ENCODE measurements around the gene SLC9A2.

SLC9A2 gene

GRCh38 chr2:102636283-102636907, 17.0 kb downstream of the SLC9A2 start:
- Histone ChIP-seq H3K9me3 (ENCODE audit: control insufficient read depth, insufficient read depth, low read length) (no peaks in the 10 kb centered on the region), H3K9ac (ENCODE audit: low read depth, low read length) (no peak overlapping the region), H3K4me1 (ENCODE audit: insufficient read depth, low read length) (peaks cover 5% of the 10 kb centered on the region; the same call in 1 of the 2 replicates), H3K36me3 (ENCODE audit: insufficient read depth, low read length) (no peaks in the 10 kb centered on the region)

- Histone ChIP-seq H3K4me1 (ENCODE audit: insufficient read depth, low read length) (peaks cover 5% of the 10 kb centered on the region; the same call in 1 of the 2 replicates), H3K9ac (ENCODE audit: low read depth, low read length) (no peak overlapping the region), H3K9me3 (ENCODE audit: control insufficient read depth, insufficient read depth, low read length) (no peaks in the 10 kb centered on the region), H3K36me3 (ENCODE audit: insufficient read depth, low read length) (no peaks in the 10 kb centered on the region)
Measured at GRCh38 chr2:102637358-102637757, 18.0 kb downstream of the SLC9A2 start.

- H3K36me3 ChIP-seq (ENCODE audit: insufficient read depth, low read length), result no peaks in the 10 kb centered on the region
- H3K9ac ChIP-seq (ENCODE audit: low read depth, low read length), result no peak overlapping the region
- no peaks in the 10 kb centered on the region for H3K4me1 ChIP-seq (ENCODE audit: insufficient read depth, low read length)
- H3K9me3 ChIP-seq (ENCODE audit: control insufficient read depth, insufficient read depth, low read length), result no peaks in the 10 kb centered on the region
Measured at GRCh38 chr2:102639429-102639828, 20.1 kb downstream of the SLC9A2 start.

- peaks cover under 1% of the 10 kb centered on the region; the same call in 1 of the 2 replicates for H3K4me1 ChIP-seq (ENCODE audit: insufficient read depth, low read length)
- no peaks in the 10 kb centered on the region for H3K36me3 ChIP-seq (ENCODE audit: insufficient read depth, low read length)
- no peaks in the 10 kb centered on the region for H3K9me3 ChIP-seq (ENCODE audit: control insufficient read depth, insufficient read depth, low read length)
- no peak overlapping the region for H3K9ac ChIP-seq (ENCODE audit: low read depth, low read length)
Measured at GRCh38 chr2:102652126-102652525, 32.8 kb downstream of the SLC9A2 start.

- Histone ChIP-seq H3K36me3 (ENCODE audit: insufficient read depth, low read length) (no peaks in the 10 kb centered on the region), H3K9me3 (ENCODE audit: control insufficient read depth, insufficient read depth, low read length) (no peaks in the 10 kb centered on the region), H3K9ac (ENCODE audit: low read depth, low read length) (no peak overlapping the region), H3K4me1 (ENCODE audit: insufficient read depth, low read length) (peaks cover 7% of the 10 kb centered on the region; the same call in 1 of the 2 replicates)
Measured at GRCh38 chr2:102657770-102658169, 38.4 kb downstream of the SLC9A2 start.

GRCh38 chr2:102660070-102660469, 40.7 kb downstream of the SLC9A2 start:
- Histone ChIP-seq H3K4me1 (ENCODE audit: insufficient read depth, low read length) (peaks cover 7% of the 10 kb centered on the region; the same call in 1 of the 2 replicates), H3K36me3 (ENCODE audit: insufficient read depth, low read length) (no peaks in the 10 kb centered on the region), H3K9me3 (ENCODE audit: control insufficient read depth, insufficient read depth, low read length) (no peaks in the 10 kb centered on the region), H3K9ac (ENCODE audit: low read depth, low read length) (no peak overlapping the region)

GRCh38 chr2:102660574-102660973, 41.2 kb downstream of the SLC9A2 start:
- Histone ChIP-seq H3K36me3 (ENCODE audit: insufficient read depth, low read length) (no peaks in the 10 kb centered on the region), H3K4me1 (ENCODE audit: insufficient read depth, low read length) (peaks cover 7% of the 10 kb centered on the region; the same call in 1 of the 2 replicates), H3K9me3 (ENCODE audit: control insufficient read depth, insufficient read depth, low read length) (no peaks in the 10 kb centered on the region), H3K9ac (ENCODE audit: low read depth, low read length) (no peak overlapping the region)

- Histone ChIP-seq H3K9me3 (ENCODE audit: control insufficient read depth, insufficient read depth, low read length) (no peaks in the 10 kb centered on the region), H3K4me1 (ENCODE audit: insufficient read depth, low read length) (peaks cover 7% of the 10 kb centered on the region; the same call in 1 of the 2 replicates), H3K9ac (ENCODE audit: low read depth, low read length) (no peak overlapping the region), H3K36me3 (ENCODE audit: insufficient read depth, low read length) (no peaks in the 10 kb centered on the region)
Measured at GRCh38 chr2:102661846-102662245, 42.5 kb downstream of the SLC9A2 start.

GRCh38 chr2:102662833-102663232, 43.5 kb downstream of the SLC9A2 start:
- Histone ChIP-seq H3K9me3 (ENCODE audit: control insufficient read depth, insufficient read depth, low read length) (no peaks in the 10 kb centered on the region), H3K36me3 (ENCODE audit: insufficient read depth, low read length) (no peaks in the 10 kb centered on the region), H3K4me1 (ENCODE audit: insufficient read depth, low read length) (no peaks in the 10 kb centered on the region), H3K9ac (ENCODE audit: low read depth, low read length) (no peak overlapping the region)

- no peak overlapping the region for H3K9ac ChIP-seq (ENCODE audit: low read depth, low read length)
- H3K4me1 ChIP-seq (ENCODE audit: insufficient read depth, low read length), result no peaks in the 10 kb centered on the region
- H3K36me3 ChIP-seq (ENCODE audit: insufficient read depth, low read length), result no peaks in the 10 kb centered on the region
- no peaks in the 10 kb centered on the region for H3K9me3 ChIP-seq (ENCODE audit: control insufficient read depth, insufficient read depth, low read length)
Measured at GRCh38 chr2:102663381-102663780, 44.0 kb downstream of the SLC9A2 start.

GRCh38 chr2:102664471-102664909, 45.1 kb downstream of the SLC9A2 start:
- Histone ChIP-seq H3K36me3 (ENCODE audit: insufficient read depth, low read length) (no peaks in the 10 kb centered on the region), H3K9me3 (ENCODE audit: control insufficient read depth, insufficient read depth, low read length) (no peaks in the 10 kb centered on the region), H3K9ac (ENCODE audit: low read depth, low read length) (no peak overlapping the region), H3K4me1 (ENCODE audit: insufficient read depth, low read length) (no peaks in the 10 kb centered on the region)

GRCh38 chr2:102667072-102667471, 47.7 kb downstream of the SLC9A2 start:
- no peak overlapping the region for H3K9ac ChIP-seq (ENCODE audit: low read depth, low read length)
- H3K4me1 ChIP-seq (ENCODE audit: insufficient read depth, low read length), result no peaks in the 10 kb centered on the region
- H3K36me3 ChIP-seq (ENCODE audit: insufficient read depth, low read length), result no peaks in the 10 kb centered on the region
- no peaks in the 10 kb centered on the region for H3K9me3 ChIP-seq (ENCODE audit: control insufficient read depth, insufficient read depth, low read length)

GRCh38 chr2:102668171-102668570, 48.8 kb downstream of the SLC9A2 start:
- no peak overlapping the region for H3K9ac ChIP-seq (ENCODE audit: low read depth, low read length)
- no peaks in the 10 kb centered on the region for H3K36me3 ChIP-seq (ENCODE audit: insufficient read depth, low read length)
- H3K9me3 ChIP-seq (ENCODE audit: control insufficient read depth, insufficient read depth, low read length), result no peaks in the 10 kb centered on the region
- no peaks in the 10 kb centered on the region for H3K4me1 ChIP-seq (ENCODE audit: insufficient read depth, low read length)

GRCh38 chr2:102669401-102669800, 50.0 kb downstream of the SLC9A2 start:
- Histone ChIP-seq H3K36me3 (ENCODE audit: insufficient read depth, low read length) (no peaks in the 10 kb centered on the region), H3K9ac (ENCODE audit: low read depth, low read length) (no peak overlapping the region), H3K9me3 (ENCODE audit: control insufficient read depth, insufficient read depth, low read length) (no peaks in the 10 kb centered on the region), H3K4me1 (ENCODE audit: insufficient read depth, low read length) (no peaks in the 10 kb centered on the region)

- Histone ChIP-seq H3K9me3 (ENCODE audit: control insufficient read depth, insufficient read depth, low read length) (no peaks in the 10 kb centered on the region), H3K9ac (ENCODE audit: low read depth, low read length) (no peak overlapping the region), H3K36me3 (ENCODE audit: insufficient read depth, low read length) (no peaks in the 10 kb centered on the region), H3K4me1 (ENCODE audit: insufficient read depth, low read length) (no peaks in the 10 kb centered on the region)
Measured at GRCh38 chr2:102672107-102672776, 52.9 kb downstream of the SLC9A2 start.

All from ES-I3 (cell line).